GM12878 (cell line): ENCODE data around the gene HPRT1. TPM values are rescaled to one million over a fixed set of nuclear protein-coding genes. Genes with fewer than 3 reads are reported as not detected.

ENCODE experiments used
- CTCF ChIP-seq, 3 experiments: IDR thresholded peaks in 2 of 3; conservative IDR thresholded peaks in 1 of 3; 2 replicates each; pipeline ENCODE4 v1.5.1; 2011; ENCODE audit warnings: low read depth in 3 of 3, low read length in 3 of 3, mild to moderate bottlenecking in 3 of 3, control low read depth in 2 of 3, moderate library complexity in 2 of 3, inconsistent platforms in 1 of 3, mixed read lengths in 1 of 3; ENCODE audit not compliant: control insufficient read depth in 2 of 3, insufficient read depth in 1 of 3; ENCODE audit errors: extremely low read depth in 1 of 3
- ESRRA ChIP-seq: IDR thresholded peaks from 2 replicates; pipeline ENCODE4 v1.6.1; 2012; ENCODE audit warnings: mild to moderate bottlenecking, low read length, improper control_type of control experiment
- EZH2 ChIP-seq: IDR thresholded peaks from 2 replicates; pipeline ENCODE4 v1.6.1; 2012; ENCODE audit warnings: low read depth, mild to moderate bottlenecking, control low read depth, inconsistent platforms, low read length, borderline replicate concordance; ENCODE audit not compliant: control insufficient read depth
- MTA3 ChIP-seq: IDR thresholded peaks from 2 replicates; pipeline ENCODE4 v1.6.1; 2012; ENCODE audit warnings: low read length, inconsistent platforms, borderline replicate concordance
- MYB ChIP-seq: fragments of 150-350 bp; IDR thresholded peaks from 2 replicates; pipeline ENCODE4 v1.6.1; 2014; ENCODE audit warnings: mild to moderate bottlenecking, low read depth, low read length, borderline replicate concordance
- MYC ChIP-seq: IDR thresholded peaks from 2 replicates; pipeline ENCODE4 v1.6.1; 2011; ENCODE audit warnings: mild to moderate bottlenecking, low read length, moderate library complexity, inconsistent platforms; ENCODE audit not compliant: insufficient read depth, insufficient replicate concordance, insufficient read length, severe bottlenecking
- SREBF1 ChIP-seq: IDR thresholded peaks from 2 replicates; pipeline ENCODE4 v1.6.1; 2012; ENCODE audit warnings: mild to moderate bottlenecking, low read length
- ZNF622 ChIP-seq: fragments of 450-650 bp; IDR thresholded peaks from 2 replicates; pipeline ENCODE4 v1.6.1; 2017; ENCODE audit warnings: mild to moderate bottlenecking, inconsistent platforms
- polyA plus RNA-seq, 11 experiments: library from polyadenylated mRNA; depleted of rRNA in 4 of 11; unstranded in 6 of 11; stranded (reverse) in 5 of 11; fragments of >200 nt; fragmentation: Nextera tagmentation in 4 of 11; fragmentation: Illumina TruSeq in 1 of 11; extraction: Ambion mirVana in 4 of 11; extraction: Trizol in 1 of 11; gene quantifications; 1 replicate in 1 of 11; 2 replicates in 10 of 11; pipeline versions ENCODE4 v1.2.1 to v1.2.3, GENCODE V29; 2011 to 2016; ENCODE audit warnings: inconsistent platforms in 2 of 11, missing spikeins in 2 of 11, low read depth in 1 of 11
- total RNA-seq, 4 experiments: library from RNA; depleted of rRNA in 3 of 4; stranded (reverse); fragments of >200 nt in 3 of 4; fragmentation: Illumina TruSeq in 1 of 4; extraction: Trizol in 1 of 4; gene quantifications; 2 replicates each; pipeline versions ENCODE4 v1.2.1 to v1.2.3, GENCODE V29; 2013 to 2021
- TF ChIP-seq, protein P1 (sequence below): fragments of 450-650 bp; IDR thresholded peaks from 2 replicates; pipeline ENCODE4 v1.6.1; 2017; ENCODE audit warnings: mild to moderate bottlenecking, moderate library complexity
- TF ChIP-seq, protein P2 (sequence below): IDR thresholded peaks from 2 replicates; pipeline ENCODE4 v1.6.1; 2011; ENCODE audit warnings: borderline replicate concordance, low read depth, mild to moderate bottlenecking, moderate library complexity, mixed read lengths, low read length; ENCODE audit not compliant: insufficient read depth; ENCODE audit errors: extremely low read length

Gene HPRT1
- total and polyA plus RNA-seq, 10 of the 15 experiments (the other 5 are each of a cell fraction or from before 2014, with no cell fraction given): 19.3 to 161 (median 92.7) TPM

DNA sequence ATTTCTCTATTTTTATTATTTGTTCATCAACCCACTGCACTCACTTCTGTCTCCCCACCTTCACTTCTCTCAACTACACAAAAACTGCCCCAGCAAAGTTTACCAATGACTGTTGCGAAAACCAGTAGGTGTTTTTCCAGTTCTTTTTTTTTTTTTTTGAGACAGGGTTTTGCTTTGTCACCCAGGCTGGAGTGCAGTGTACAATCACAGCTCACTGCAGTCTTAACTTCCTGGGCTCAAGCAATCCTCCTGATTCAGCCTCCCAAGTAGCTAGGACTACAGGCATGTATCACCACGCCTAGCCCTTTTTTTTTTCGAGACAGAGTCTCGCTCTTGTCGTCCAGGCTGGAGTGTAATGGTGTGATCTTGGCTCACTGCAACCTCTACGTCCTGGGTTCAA is 24.1 kb upstream of the HPRT1 start (continued):
- no peak for TF ChIP-seq CTCF (IDR thresholded peaks at IDR 0.05 in 2 of 3, conservative IDR thresholded peaks at IDR 0.05 in 1 of 3; ENCODE audit: control insufficient read depth in 2 of 3, extremely low read depth in 1 of 3, insufficient read depth in 1 of 3, low read depth in 3 of 3, low read length in 3 of 3)
- no peak for TF ChIP-seq MYC
- TF ChIP-seq MTA3: no peak
- no peak for TF ChIP-seq ZNF622
- TF ChIP-seq, protein P1, sequence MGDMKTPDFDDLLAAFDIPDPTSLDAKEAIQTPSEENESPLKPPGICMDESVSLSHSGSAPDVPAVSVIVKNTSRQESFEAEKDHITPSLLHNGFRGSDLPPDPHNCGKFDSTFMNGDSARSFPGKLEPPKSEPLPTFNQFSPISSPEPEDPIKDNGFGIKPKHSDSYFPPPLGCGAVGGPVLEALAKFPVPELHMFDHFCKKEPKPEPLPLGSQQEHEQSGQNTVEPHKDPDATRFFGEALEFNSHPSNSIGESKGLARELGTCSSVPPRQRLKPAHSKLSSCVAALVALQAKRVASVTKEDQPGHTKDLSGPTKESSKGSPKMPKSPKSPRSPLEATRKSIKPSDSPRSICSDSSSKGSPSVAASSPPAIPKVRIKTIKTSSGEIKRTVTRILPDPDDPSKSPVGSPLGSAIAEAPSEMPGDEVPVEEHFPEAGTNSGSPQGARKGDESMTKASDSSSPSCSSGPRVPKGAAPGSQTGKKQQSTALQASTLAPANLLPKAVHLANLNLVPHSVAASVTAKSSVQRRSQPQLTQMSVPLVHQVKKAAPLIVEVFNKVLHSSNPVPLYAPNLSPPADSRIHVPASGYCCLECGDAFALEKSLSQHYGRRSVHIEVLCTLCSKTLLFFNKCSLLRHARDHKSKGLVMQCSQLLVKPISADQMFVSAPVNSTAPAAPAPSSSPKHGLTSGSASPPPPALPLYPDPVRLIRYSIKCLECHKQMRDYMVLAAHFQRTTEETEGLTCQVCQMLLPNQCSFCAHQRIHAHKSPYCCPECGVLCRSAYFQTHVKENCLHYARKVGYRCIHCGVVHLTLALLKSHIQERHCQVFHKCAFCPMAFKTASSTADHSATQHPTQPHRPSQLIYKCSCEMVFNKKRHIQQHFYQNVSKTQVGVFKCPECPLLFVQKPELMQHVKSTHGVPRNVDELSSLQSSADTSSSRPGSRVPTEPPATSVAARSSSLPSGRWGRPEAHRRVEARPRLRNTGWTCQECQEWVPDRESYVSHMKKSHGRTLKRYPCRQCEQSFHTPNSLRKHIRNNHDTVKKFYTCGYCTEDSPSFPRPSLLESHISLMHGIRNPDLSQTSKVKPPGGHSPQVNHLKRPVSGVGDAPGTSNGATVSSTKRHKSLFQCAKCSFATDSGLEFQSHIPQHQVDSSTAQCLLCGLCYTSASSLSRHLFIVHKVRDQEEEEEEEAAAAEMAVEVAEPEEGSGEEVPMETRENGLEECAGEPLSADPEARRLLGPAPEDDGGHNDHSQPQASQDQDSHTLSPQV: no peak
- no peak for TF ChIP-seq ESRRA
- no peak for TF ChIP-seq EZH2
- TF ChIP-seq SREBF1: no peak
- TF ChIP-seq, protein P2, sequence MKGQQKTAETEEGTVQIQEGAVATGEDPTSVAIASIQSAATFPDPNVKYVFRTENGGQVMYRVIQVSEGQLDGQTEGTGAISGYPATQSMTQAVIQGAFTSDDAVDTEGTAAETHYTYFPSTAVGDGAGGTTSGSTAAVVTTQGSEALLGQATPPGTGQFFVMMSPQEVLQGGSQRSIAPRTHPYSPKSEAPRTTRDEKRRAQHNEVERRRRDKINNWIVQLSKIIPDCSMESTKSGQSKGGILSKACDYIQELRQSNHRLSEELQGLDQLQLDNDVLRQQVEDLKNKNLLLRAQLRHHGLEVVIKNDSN: no peak
- no peak for TF ChIP-seq MYB
